CD4-positive, alpha-beta memory T cell (primary cell): ENCODE data around the gene CCSER1. TPM values are rescaled to one million over a fixed set of nuclear protein-coding genes. Genes with fewer than 3 reads are reported as not detected.
"Not testable (repeated sequence)": the region's sequence is repeated elsewhere in the genome, so short reads cannot be mapped to it uniquely, and the experiment has no call there.

ENCODE experiments used
- CTCF ChIA-PET: fragments of 350-600 bp; sonication (Branson Sonifier 250); formaldehyde crosslinking; loops from one replicate; lab custom pipeline; 2021; ENCODE audit warnings: inconsistent platforms; ENCODE audit not compliant: partially characterized antibody; lab: Charles Lee
- POLR2A ChIA-PET: fragments of 350-600 bp; sonication (Branson Sonifier 250); formaldehyde crosslinking; loops from one replicate; lab custom pipeline; 2021; ENCODE audit not compliant: partially characterized antibody; lab: Charles Lee
- DNase-seq, 5 donors: peaks; one replicate each; pipeline versions ENCODE4 v3.0.0 to v3.0.0-alpha.2; 2020 to 2022; ENCODE audit warnings: mixed read lengths in 1 of 5
- H3K27ac ChIP-seq: one replicate; pipeline ENCODE4 v1.7.0; 2013; ENCODE audit warnings: low read depth, low read length
- H3K27me3 ChIP-seq: 2 replicates; pipeline ENCODE4 v1.7.0; 2013; ENCODE audit warnings: mild to moderate bottlenecking, low read length, moderate library complexity; ENCODE audit not compliant: insufficient read depth
- H3K36me3 ChIP-seq: 2 replicates; pipeline ENCODE4 v1.7.0; 2013; ENCODE audit warnings: mild to moderate bottlenecking, low read length, moderate library complexity; ENCODE audit not compliant: insufficient read depth
- H3K4me1 ChIP-seq: 2 replicates; pipeline ENCODE4 v1.7.0; 2013; ENCODE audit warnings: mild to moderate bottlenecking, low read length, moderate library complexity; ENCODE audit not compliant: insufficient read depth
- H3K4me3 ChIP-seq, 2 donors: one replicate each; pipeline ENCODE4 v1.7.0; 2013; ENCODE audit warnings: low read length in 2 of 2, mild to moderate bottlenecking in 1 of 2
- H3K9me3 ChIP-seq, 2 donors: one replicate each; pipeline ENCODE4 v1.7.0; 2013; ENCODE audit warnings: low read length in 2 of 2, control low read depth in 1 of 2; ENCODE audit not compliant: control insufficient read depth in 1 of 2
- H3K27ac Mint-ChIP-seq, 7 donors: one replicate each; pipeline ENCODE4 v1.8.0; 2020 to 2021; ENCODE audit warnings: mixed read lengths in 7 of 7, mild to moderate bottlenecking in 6 of 7, inconsistent platforms in 3 of 7, moderate library complexity in 3 of 7
- H3K27me3 Mint-ChIP-seq, 2 donors: one replicate each; pipeline ENCODE4 v1.8.0; 2020 to 2021; ENCODE audit warnings: mixed read lengths in 2 of 2
- H3K36me3 Mint-ChIP-seq, 2 donors: one replicate each; pipeline ENCODE4 v1.8.0; 2020 to 2021; ENCODE audit warnings: mixed read lengths in 2 of 2, inconsistent platforms in 1 of 2, mild to moderate bottlenecking in 1 of 2
- H3K4me1 Mint-ChIP-seq, 4 donors: one replicate each; pipeline ENCODE4 v1.8.0; 2020 to 2021; ENCODE audit warnings: mixed read lengths in 4 of 4, mild to moderate bottlenecking in 1 of 4
- H3K4me3 Mint-ChIP-seq, 8 donors: one replicate each; pipeline ENCODE4 v1.8.0; 2020 to 2021; ENCODE audit warnings: mixed read lengths in 8 of 8, mild to moderate bottlenecking in 7 of 8, moderate library complexity in 6 of 8, inconsistent platforms in 3 of 8
- H3K9me3 Mint-ChIP-seq, 8 donors: one replicate each; pipeline ENCODE4 v1.8.0; 2020 to 2021; ENCODE audit warnings: mixed read lengths in 8 of 8, mild to moderate bottlenecking in 5 of 8, inconsistent platforms in 3 of 8, moderate library complexity in 1 of 8
- intact Hi-C: fragments of 100-400 bp; cut with micrococcal nuclease; formaldehyde crosslinking; loops from one replicate; pipeline ENCODE4 v1.15.1; 2023
- polyA plus RNA-seq, 2 donors: library from polyadenylated mRNA; unstranded; fragments of 300-500 nt; fragmentation: Illumina TruSeq; gene quantifications; one replicate each; pipeline ENCODE4 v1.2.3, GENCODE V29; 2021
- total RNA-seq, 2 experiments: library from RNA; stranded (reverse); gene quantifications; one replicate each; pipeline ENCODE4 v1.2.3, GENCODE V29; 2021

CCSER1 gene
- total and polyA plus RNA-seq, 4 experiments from 2014 or later = 0.47 to 2.0 (median 1.7) TPM; not detected in 1

DNA sequence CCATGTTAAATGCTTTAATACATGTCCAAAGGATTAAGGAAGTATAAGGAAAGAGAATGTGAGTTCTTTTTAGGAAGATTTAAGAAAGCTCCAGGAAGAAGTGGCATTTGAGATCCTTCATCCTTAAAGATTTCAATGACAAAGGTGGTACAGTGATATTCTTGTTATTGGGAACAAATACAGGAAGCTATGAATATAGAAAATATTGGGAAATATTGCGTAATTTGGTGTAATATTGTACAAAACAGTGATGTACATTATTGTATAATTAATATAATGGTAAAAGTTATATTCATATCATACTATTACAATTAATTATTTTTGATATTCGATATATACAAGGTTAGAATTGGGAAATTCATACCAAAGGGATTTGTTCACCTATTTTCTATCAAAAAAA, 937.9 kb downstream of the CCSER1 start:
- H3K4me1 ChIP-seq = no peaks in the 10 kb centered on the region
- Mint-ChIP-seq H3K27me3 (no peaks in the 10 kb centered on the region), H3K4me1 (no peaks in the 10 kb centered on the region), H3K36me3 (no peaks in the 10 kb centered on the region), H3K27ac (no peak overlapping the region), H3K9me3 (no peaks in the 10 kb centered on the region), H3K4me3 (no peak overlapping the region)
- ChIA-PET CTCF (no interaction called here), POLR2A (no interaction called here)
- no peaks in the 10 kb centered on the region for H3K9me3 ChIP-seq
- no peaks in the 10 kb centered on the region for H3K27me3 ChIP-seq
- no peaks in the 10 kb centered on the region for H3K36me3 ChIP-seq
- intact Hi-C loops = no loop called here
- H3K27ac ChIP-seq = no peak overlapping the region
- DNase-seq = no peak
- H3K4me3 ChIP-seq = no peak overlapping the region

GRCh38 chr4:91070736-91071135, 943.5 kb downstream of the CCSER1 start:
- Histone ChIP-seq H3K27ac (no peak overlapping the region), H3K4me1 (no peaks in the 10 kb centered on the region), H3K36me3 (no peaks in the 10 kb centered on the region), H3K27me3 (no peaks in the 10 kb centered on the region), H3K9me3 (no peaks in the 10 kb centered on the region), H3K4me3 (no peak overlapping the region)
- H3K4me1 Mint-ChIP-seq = no peaks in the 10 kb centered on the region
- ChIA-PET CTCF (no interaction called here), POLR2A (no interaction called here)
- intact Hi-C loops = no loop called here
- H3K27me3 Mint-ChIP-seq = no peaks in the 10 kb centered on the region
- no peak overlapping the region for H3K4me3 Mint-ChIP-seq
- no peak overlapping the region for H3K27ac Mint-ChIP-seq
- H3K36me3 Mint-ChIP-seq = no peaks in the 10 kb centered on the region
- peaks cover 0 to 3% (median 0%) of the 10 kb centered on the region in 8 donors for H3K9me3 Mint-ChIP-seq
- no peak for DNase-seq

DNA sequence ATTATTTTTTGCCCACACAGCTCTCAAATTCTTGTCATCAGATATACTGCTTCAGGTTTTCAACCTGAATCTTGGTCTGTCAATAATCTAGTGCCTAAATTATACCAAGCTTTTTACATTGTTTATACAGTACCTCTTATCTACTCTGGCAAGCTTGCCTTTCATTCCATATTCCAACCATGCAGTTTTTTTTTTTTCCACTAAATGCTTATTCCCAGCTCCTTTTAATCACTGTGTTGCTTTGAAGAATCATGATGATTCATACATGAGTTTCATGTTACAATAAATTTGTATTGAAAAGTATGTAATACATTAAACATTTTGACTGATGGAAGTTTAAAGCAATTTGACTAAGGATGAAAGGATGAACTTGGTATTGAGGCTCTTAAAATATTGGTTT, 949.0 kb downstream of the CCSER1 start:
- ChIA-PET CTCF (no interaction called here), POLR2A (no interaction called here)
- H3K27ac Mint-ChIP-seq = peak overlapping the region in 1 of 7 donors; percentile 78
- H3K4me1 ChIP-seq = no peaks in the 10 kb centered on the region
- no peak for DNase-seq
- no peaks in the 10 kb centered on the region for H3K27me3 ChIP-seq
- H3K9me3 Mint-ChIP-seq = peaks cover 0 to 21% (median 11%) of the 10 kb centered on the region in 8 donors
- no peak overlapping the region for H3K27ac ChIP-seq
- H3K4me3 Mint-ChIP-seq = no peak overlapping the region
- H3K9me3 ChIP-seq = no peaks in the 10 kb centered on the region
- no peaks in the 10 kb centered on the region for H3K27me3 Mint-ChIP-seq
- H3K4me3 ChIP-seq = no peak overlapping the region
- no peaks in the 10 kb centered on the region for H3K36me3 ChIP-seq
- no peaks in the 10 kb centered on the region for H3K4me1 Mint-ChIP-seq
- intact Hi-C loops = no loop called here
- no peaks in the 10 kb centered on the region for H3K36me3 Mint-ChIP-seq

GRCh38 chr4:91085961-91086360, 958.8 kb downstream of the CCSER1 start:
- intact Hi-C loops = no loop called here

DNA sequence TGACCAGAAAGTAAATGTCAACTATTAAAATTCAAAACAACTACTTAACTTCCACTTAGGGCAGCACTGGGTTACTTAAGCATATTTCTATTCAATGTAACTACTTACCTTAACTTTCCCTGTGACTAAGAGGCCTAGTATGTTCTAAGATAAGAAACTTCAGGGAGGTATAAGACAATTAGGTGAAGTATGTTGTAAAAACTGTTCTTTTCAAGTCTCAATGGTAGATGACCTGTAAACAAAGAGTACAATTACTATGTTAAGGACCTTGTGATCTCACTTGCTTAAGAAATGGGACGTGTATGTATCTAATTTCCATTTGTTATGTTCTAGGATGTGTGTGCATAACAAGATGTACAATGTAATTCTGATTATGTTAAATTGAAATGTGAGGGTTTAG, 960.5 kb downstream of the CCSER1 start:
- no peaks in the 10 kb centered on the region for H3K4me1 ChIP-seq
- no peaks in the 10 kb centered on the region for H3K36me3 ChIP-seq
- no peak for DNase-seq
- Mint-ChIP-seq H3K36me3 (no peaks in the 10 kb centered on the region), H3K4me3 (no peak overlapping the region), H3K27me3 (no peaks in the 10 kb centered on the region), H3K9me3 (peaks cover 0 to 6% (median 1%) of the 10 kb centered on the region in 8 donors), H3K27ac (no peak overlapping the region), H3K4me1 (no peaks in the 10 kb centered on the region)
- ChIA-PET POLR2A (no interaction called here), CTCF (no interaction called here)
- no peak overlapping the region for H3K27ac ChIP-seq
- intact Hi-C loops = no loop called here
- no peaks in the 10 kb centered on the region for H3K27me3 ChIP-seq
- H3K4me3 ChIP-seq = no peak overlapping the region
- H3K9me3 ChIP-seq = no peaks in the 10 kb centered on the region

More at GRCh38 chr4:91085961-91086360, 958.8 kb downstream of the CCSER1 start:
- no peaks in the 10 kb centered on the region for H3K4me1 Mint-ChIP-seq
- no peak overlapping the region for H3K4me3 Mint-ChIP-seq
- H3K27ac ChIP-seq = no peak overlapping the region
- H3K27me3 Mint-ChIP-seq = no peaks in the 10 kb centered on the region
- no peak overlapping the region for H3K27ac Mint-ChIP-seq
- ChIA-PET POLR2A (no interaction called here), CTCF (no interaction called here)
- H3K4me1 ChIP-seq = no peaks in the 10 kb centered on the region
- H3K36me3 ChIP-seq = no peaks in the 10 kb centered on the region
- no peak for DNase-seq
- no peaks in the 10 kb centered on the region for H3K27me3 ChIP-seq
- H3K9me3 Mint-ChIP-seq = peaks cover 0 to 5% (median 2%) of the 10 kb centered on the region in 8 donors
- H3K9me3 ChIP-seq = no peaks in the 10 kb centered on the region
- no peaks in the 10 kb centered on the region for H3K36me3 Mint-ChIP-seq
- H3K4me3 ChIP-seq = no peak overlapping the region

- H3K27me3 ChIP-seq = no peaks in the 10 kb centered on the region
- peaks cover 0 to 10% (median 0%) of the 10 kb centered on the region in 8 donors for H3K9me3 Mint-ChIP-seq
- H3K36me3 ChIP-seq = no peaks in the 10 kb centered on the region
- no peaks in the 10 kb centered on the region for H3K4me1 ChIP-seq
- no peak overlapping the region for H3K4me3 ChIP-seq
- no peaks in the 10 kb centered on the region for H3K27me3 Mint-ChIP-seq
- CTCF ChIA-PET = no interaction called here
- no peak overlapping the region for H3K27ac Mint-ChIP-seq
- no peak for DNase-seq
- H3K36me3 Mint-ChIP-seq = no peaks in the 10 kb centered on the region
- H3K4me3 Mint-ChIP-seq = no peak overlapping the region
- POLR2A ChIA-PET = no interaction called here
- intact Hi-C loops = no loop called here
- H3K9me3 ChIP-seq = no peaks in the 10 kb centered on the region
- no peak overlapping the region for H3K27ac ChIP-seq
- H3K4me1 Mint-ChIP-seq = no peaks in the 10 kb centered on the region
Observed at GRCh38 chr4:91089178-91089577, 962.0 kb downstream of the CCSER1 start.

DNA sequence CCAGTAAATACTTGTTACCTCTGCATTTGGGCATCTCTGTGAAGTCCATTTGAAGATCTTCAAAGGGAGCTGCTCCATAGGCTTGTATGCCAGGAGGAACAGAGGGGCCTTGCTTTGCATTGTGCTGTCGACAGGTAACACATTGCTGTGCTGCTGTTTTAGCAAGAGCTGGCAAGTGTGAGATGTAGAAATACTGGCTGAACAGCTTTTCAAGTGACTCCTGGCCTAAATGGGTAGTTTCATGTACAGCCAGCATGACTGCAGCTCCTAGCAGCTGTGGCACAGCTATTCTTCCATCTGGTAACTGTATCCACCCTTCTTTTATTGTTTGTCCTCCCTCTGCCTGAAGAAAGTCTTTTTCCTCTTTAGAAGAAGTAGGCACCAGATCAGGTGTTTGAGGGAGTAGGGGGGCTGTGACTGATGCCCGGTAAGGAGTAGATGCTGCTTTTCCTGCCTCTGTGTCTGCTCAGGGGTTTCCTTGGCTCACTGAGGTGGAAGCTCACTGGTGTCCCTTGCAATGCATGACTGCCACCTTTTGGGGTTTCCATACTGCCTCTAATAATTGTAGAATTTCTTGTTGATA, 965.3 kb downstream of the CCSER1 start:
- Histone ChIP-seq H3K36me3 (no peaks in the 10 kb centered on the region), H3K4me1 (no peaks in the 10 kb centered on the region), H3K27ac (no peak overlapping the region), H3K27me3 (no peaks in the 10 kb centered on the region), H3K9me3 (no peaks in the 10 kb centered on the region), H3K4me3 (no peak overlapping the region)
- POLR2A ChIA-PET = no interaction called here
- H3K27ac Mint-ChIP-seq = no peak overlapping the region
- no peaks in the 10 kb centered on the region for H3K36me3 Mint-ChIP-seq
- intact Hi-C loops = no loop called here
- H3K4me1 Mint-ChIP-seq = no peaks in the 10 kb centered on the region
- CTCF ChIA-PET = no interaction called here
- H3K4me3 Mint-ChIP-seq = no peak overlapping the region
- H3K9me3 Mint-ChIP-seq = peaks cover 0 to 11% (median 6%) of the 10 kb centered on the region in 8 donors
- no peak for DNase-seq
- H3K27me3 Mint-ChIP-seq = no peaks in the 10 kb centered on the region

GRCh38 chr4:91094220-91094619, 967.0 kb downstream of the CCSER1 start:
- H3K4me1 Mint-ChIP-seq, H3K4me1 ChIP-seq, H3K27me3 ChIP-seq, H3K4me3 ChIP-seq, H3K27me3 Mint-ChIP-seq, H3K9me3 ChIP-seq, H3K4me3 Mint-ChIP-seq, H3K36me3 ChIP-seq, intact Hi-C loops, H3K27ac ChIP-seq, H3K27ac Mint-ChIP-seq, DNase-seq, CTCF ChIA-PET, H3K36me3 Mint-ChIP-seq, POLR2A ChIA-PET: not testable (repeated sequence)
- peaks cover 0 to 11% (median 6%) of the 10 kb centered on the region in 8 donors for H3K9me3 Mint-ChIP-seq
